ENCODE results near the gene FAM168B. TPM values are rescaled to one million over a fixed set of nuclear protein-coding genes. Genes with fewer than 3 reads are reported as not detected.

FAM168B gene
- total and polyA plus RNA-seq, 10 of the 15 experiments (the other 5 are each of a cell fraction or from before 2014, with no cell fraction given) = 3.5 to 77.3 (median 45.9) TPM

GRCh38 chr2:131125195-131125757 lies 32.0 kb upstream of the FAM168B start (continued):
- TF ChIP-seq CBX5 (IDR thresholded peaks at IDR 0.05; ENCODE audit: low read depth) (no peak), PRDM15 (CRISPR knock-in tag; IDR thresholded peaks at IDR 0.05) (no peak), GABPA (IDR thresholded peaks at IDR 0.05; ENCODE audit: low read depth) (no peak)

- POLR2A ChIA-PET = no interaction called here
- no peaks in the 10 kb centered on the region for H3K9me3 ChIP-seq (replicated peaks; ENCODE audit: control insufficient read depth, insufficient read depth, low read length)
Measured at GRCh38 chr2:131123192-131123591, 29.9 kb upstream of the FAM168B start.

More at GRCh38 chr2:131123192-131123591, 29.9 kb upstream of the FAM168B start:
- 92% methylated on average over 3 of the region's 3 CpGs for WGBS (ENCODE audit: insufficient coverage, insufficient replicate concordance, low lambda C conversion rate, missing lambda C conversion rate)
- DNase-seq (ENCODE audit: low read depth, low spot score) (no peak), ATAC-seq (no peak), FAIRE-seq (no peak)
- Histone ChIP-seq H4K20me1 (ENCODE audit: control insufficient read depth, insufficient read depth) (no peaks in the 10 kb centered on the region), H3K27ac (ENCODE audit: control insufficient read depth, insufficient read depth) (no peak overlapping the region), H3K4me1 (ENCODE audit: control insufficient read depth, insufficient read depth, low read length) (no peaks in the 10 kb centered on the region), H3K4me2 (ENCODE audit: control insufficient read depth, insufficient read depth) (no peak overlapping the region), H2AFZ (ENCODE audit: control insufficient read depth, low read depth, low read length) (no peak overlapping the region), H3K9ac (ENCODE audit: control insufficient read depth, insufficient read depth, low read length) (no peak overlapping the region), H3K27me3 (replicated peaks in 1 of 2; ENCODE audit: control insufficient read depth in 2 of 2, insufficient read depth in 2 of 2, low read length in 1 of 2) (no peaks in the 10 kb centered on the region), H3K79me2 (ENCODE audit: control insufficient read depth, insufficient read depth, low read length) (peaks cover 5% of the 10 kb centered on the region), H3K36me3 (ENCODE audit: control insufficient read depth in 2 of 2, insufficient read depth in 2 of 2, low read length in 1 of 2) (peaks cover 18 to 23% of the 10 kb centered on the region in 2 experiments), H3K4me3 (no peak overlapping the region)
- ChIA-PET SMC1A (ENCODE audit: uncharacterized antibody, unreplicated experiment) (no interaction called here), CTCF (no interaction called here), RAD21 (ENCODE audit: unreplicated experiment) (no interaction called here)
- in situ Hi-C loops (cut with MboI) = no loop called here
- TF ChIP-seq E2F8 (IDR thresholded peaks at IDR 0.05; ENCODE audit: low read depth, partially characterized antibody) (no peak), PRDM15 (CRISPR knock-in tag; IDR thresholded peaks at IDR 0.05) (no peak), BHLHE40 (IDR thresholded peaks at IDR 0.05; ENCODE audit: borderline replicate concordance in 1 of 2, low read depth in 2 of 2, low read length in 1 of 2) (no peak), SUZ12 (IDR thresholded peaks at IDR 0.05; ENCODE audit: unreplicated experiment) (no peak), NFXL1 (IDR thresholded peaks at IDR 0.05; ENCODE audit: borderline replicate concordance) (no peak)
- TF ChIP-seq, protein P1, sequence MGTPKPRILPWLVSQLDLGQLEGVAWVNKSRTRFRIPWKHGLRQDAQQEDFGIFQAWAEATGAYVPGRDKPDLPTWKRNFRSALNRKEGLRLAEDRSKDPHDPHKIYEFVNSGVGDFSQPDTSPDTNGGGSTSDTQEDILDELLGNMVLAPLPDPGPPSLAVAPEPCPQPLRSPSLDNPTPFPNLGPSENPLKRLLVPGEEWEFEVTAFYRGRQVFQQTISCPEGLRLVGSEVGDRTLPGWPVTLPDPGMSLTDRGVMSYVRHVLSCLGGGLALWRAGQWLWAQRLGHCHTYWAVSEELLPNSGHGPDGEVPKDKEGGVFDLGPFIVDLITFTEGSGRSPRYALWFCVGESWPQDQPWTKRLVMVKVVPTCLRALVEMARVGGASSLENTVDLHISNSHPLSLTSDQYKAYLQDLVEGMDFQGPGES (IDR thresholded peaks at IDR 0.05) = no peak
- no TSS peak for BruUV-seq (replicated peaks)
- intact Hi-C loops (cut with micrococcal nuclease; ENCODE audit: unreplicated experiment) = no loop called here
